Raji (cell line): ENCODE data around the gene COL16A1.

ENCODE experiments used
- POLR2A ChIP-seq: IDR thresholded peaks from 2 replicates; pipeline ENCODE4 v1.6.1; 2011; ENCODE audit warnings: low read depth, low read length, control low read depth; ENCODE audit not compliant: insufficient read depth

COL16A1 gene

GRCh38 chr1:31615939-31616338, 87.9 kb downstream of the COL16A1 start:
- no peak for TF ChIP-seq POLR2A

GRCh38 chr1:31615414-31615813, 88.4 kb downstream of the COL16A1 start:
- TF ChIP-seq POLR2A, result no peak

GRCh38 chr1:31614414-31615005, 89.3 kb downstream of the COL16A1 start:
- no peak for TF ChIP-seq POLR2A

- TF ChIP-seq POLR2A, result no peak
Observed at GRCh38 chr1:31609514-31610118, 94.2 kb downstream of the COL16A1 start.

GRCh38 chr1:31607360-31607759, 96.5 kb downstream of the COL16A1 start:
- TF ChIP-seq POLR2A, result no peak

- no peak for TF ChIP-seq POLR2A
Observed at GRCh38 chr1:31605908-31606427, 97.8 kb downstream of the COL16A1 start.
